ENCODE measurements around the gene CNOT11. TPM values are rescaled to one million over a fixed set of nuclear protein-coding genes. Genes with fewer than 3 reads are reported as not detected.

CNOT11 gene
- total and polyA plus RNA-seq, 2 of the 8 experiments (the other 6 are each of a cell fraction or from before 2014, with no cell fraction given), result 41.5 to 54.6 TPM

- WGBS, 2 experiments (ENCODE audit: extremely low coverage in 1 of 2, insufficient coverage in 1 of 2, insufficient read length in 1 of 2, insufficient replicate concordance in 2 of 2, low coverage in 1 of 2, low lambda C conversion rate in 2 of 2, missing lambda C conversion rate in 1 of 2), result 69% methylated on average over 4 of the region's 4 CpGs; no CpG with 5 or more reads in 1 of the 2 experiments
- FAIRE-seq, result no peak
- POLR2A ChIA-PET (ENCODE audit: partially characterized antibody), result no interaction called here
These were observed 43.9 kb upstream of the CNOT11 start for GRCh38 chr2:101208830-101209229.

More at GRCh38 chr2:101208830-101209229, 43.9 kb upstream of the CNOT11 start:
- H3K27me3 ChIP-seq (replicated peaks in 1 of 4; ENCODE audit: control insufficient read depth in 3 of 4, extremely low read depth in 1 of 4, insufficient read depth in 3 of 4, low read length in 3 of 4), result no peaks in the 10 kb centered on the region
- no peaks in the 10 kb centered on the region for H3K79me2 ChIP-seq (ENCODE audit: control insufficient read depth in 1 of 2, insufficient read depth in 2 of 2, low read length in 2 of 2)
- CTCF ChIA-PET (ENCODE audit: partially characterized antibody), result interaction anchor here (0.7 to 9.5 kb wide), 5 partner anchors 8 to 206 kb away, joined by 3 to 136 read pairs (median 4); no protein-coding TSS in a partner anchor
- H3K18ac ChIP-seq (ENCODE audit: extremely low read depth, low read length), result no peak overlapping the region
- no peak overlapping the region for H2BK15ac ChIP-seq (ENCODE audit: low read length)
- H2BK5ac ChIP-seq (ENCODE audit: low read depth, low read length), result no peak overlapping the region
- no peak for DNase-seq (ENCODE audit: low read depth in 1 of 2, low spot score in 2 of 2)
- no peak overlapping the region for H3K4me3 ChIP-seq (ENCODE audit: extremely low read depth in 1 of 4, insufficient read depth in 2 of 4, low read depth in 3 of 4, low read length in 4 of 4)
- H3K4me1 ChIP-seq (replicated peaks in 1 of 4; ENCODE audit: control insufficient read depth in 3 of 4, insufficient read depth in 4 of 4, low read length in 3 of 4), result no peaks in the 10 kb centered on the region
- H4K20me1 ChIP-seq (replicated peaks in 1 of 2; ENCODE audit: control insufficient read depth in 1 of 2, insufficient read depth in 2 of 2, low read length in 2 of 2), result no peaks in the 10 kb centered on the region
- no peak overlapping the region for H2BK12ac ChIP-seq (ENCODE audit: low read depth, low read length)
- no peak overlapping the region for H3K4ac ChIP-seq (replicated peaks; ENCODE audit: insufficient read length, low read depth, low read length)
- H4K5ac ChIP-seq (ENCODE audit: insufficient read length, low read depth, low read length), result no peak overlapping the region
- no peak overlapping the region for H2BK120ac ChIP-seq (replicated peaks; ENCODE audit: low read depth, low read length)
- no peak overlapping the region for H3K4me2 ChIP-seq (ENCODE audit: insufficient read depth in 1 of 2, low read depth in 2 of 2, low read length in 2 of 2)
- H4K8ac ChIP-seq (ENCODE audit: extremely low read depth, insufficient read depth, low read length), result no peak overlapping the region
- no peak overlapping the region for H4K91ac ChIP-seq (replicated peaks; ENCODE audit: insufficient read length, low read length)
- H2AFZ ChIP-seq (ENCODE audit: low read length), result no peak overlapping the region
- H3K14ac ChIP-seq (ENCODE audit: insufficient read length), result no peak overlapping the region
- TF ChIP-seq NRF1 (IDR thresholded peaks at IDR 0.05; ENCODE audit: low read depth, low read length), result no peak
- TF ChIP-seq CEBPB (IDR thresholded peaks at IDR 0.05; ENCODE audit: low read depth, low read length), result no peak
- TF ChIP-seq RXRA (IDR thresholded peaks at IDR 0.05; ENCODE audit: insufficient read depth, low read depth, low read length), result no peak
- TF ChIP-seq KDM1A (IDR thresholded peaks at IDR 0.05; ENCODE audit: borderline replicate concordance, low read length), result no peak
- no peak for TF ChIP-seq GABPA (IDR thresholded peaks at IDR 0.05; ENCODE audit: borderline replicate concordance, insufficient read depth, low read length)
- TF ChIP-seq TAF1 (IDR thresholded peaks at IDR 0.05; ENCODE audit: low read depth, low read length), result no peak
- TF ChIP-seq TBP (IDR thresholded peaks at IDR 0.05; ENCODE audit: low read depth, low read length), result no peak
- TF ChIP-seq EGR1 (IDR thresholded peaks at IDR 0.05; ENCODE audit: borderline replicate concordance, low read depth, low read length), result no peak
- TF ChIP-seq TCF12 (IDR thresholded peaks at IDR 0.05; ENCODE audit: low read depth, low read length), result no peak
- TF ChIP-seq RAD21 (IDR thresholded peaks at IDR 0.05 in 1 of 2, conservative IDR thresholded peaks at IDR 0.05 in 1 of 2; ENCODE audit: low read depth in 2 of 2, low read length in 2 of 2), result no peak
- TF ChIP-seq SRF (IDR thresholded peaks at IDR 0.05; ENCODE audit: low read depth, low read length), result no peak
- no peak for TF ChIP-seq SIX5 (IDR thresholded peaks at IDR 0.05; ENCODE audit: low read depth, low read length)
- TF ChIP-seq BACH1 (IDR thresholded peaks at IDR 0.05; ENCODE audit: low read length), result no peak
- TF ChIP-seq POLR2AphosphoS5 (IDR thresholded peaks at IDR 0.05; ENCODE audit: low read depth, low read length), result no peak
- H3K27ac ChIP-seq (ENCODE audit: low read depth, low read length), result no peak overlapping the region
- H2AK5ac ChIP-seq (ENCODE audit: low read depth, low read length), result no peak overlapping the region
- no peaks in the 10 kb centered on the region for H3K23me2 ChIP-seq (ENCODE audit: low read depth, low read length)
- no peak overlapping the region for H3K56ac ChIP-seq (replicated peaks; ENCODE audit: insufficient read length, low read depth, low read length)
- H2BK20ac ChIP-seq (ENCODE audit: low read length), result no peak overlapping the region
- no peak overlapping the region for H3K23ac ChIP-seq (ENCODE audit: insufficient read length)
- H3K79me1 ChIP-seq (ENCODE audit: low read depth, low read length), result no peaks in the 10 kb centered on the region
- no peaks in the 10 kb centered on the region for H3K36me3 ChIP-seq (ENCODE audit: control insufficient read depth in 2 of 4, insufficient read depth in 4 of 4, low read length in 3 of 4)
- no peak overlapping the region for H3K9ac ChIP-seq (replicated peaks in 1 of 4; ENCODE audit: extremely low read depth in 1 of 4, low read depth in 3 of 4, low read length in 3 of 4)
- H3K9me3 ChIP-seq (ENCODE audit: insufficient read depth in 2 of 2, low read depth in 1 of 2, low read length in 1 of 2), result no peaks in the 10 kb centered on the region
